LNCaP clone FGC (cell line): ENCODE measurements around the gene POGLUT3.

Experiments
- DNase-seq: peaks from one replicate; pipeline ENCODE4 v3.0.0-alpha.2; 2011; ENCODE audit warnings: low read depth
- H3K4me3 ChIP-seq: 2 replicates; pipeline ENCODE4 v1.5.1; 2011; ENCODE audit warnings: mild to moderate bottlenecking, low read depth, low read length, control low read depth
- TF ChIP-seq, protein P1 (sequence below): IDR thresholded peaks from 2 replicates; pipeline ENCODE4 v1.5.1; 2012; ENCODE audit warnings: mild to moderate bottlenecking; ENCODE audit not compliant: control insufficient read depth, insufficient read depth; ENCODE audit errors: extremely low read depth

The POGLUT3 gene, protein sequence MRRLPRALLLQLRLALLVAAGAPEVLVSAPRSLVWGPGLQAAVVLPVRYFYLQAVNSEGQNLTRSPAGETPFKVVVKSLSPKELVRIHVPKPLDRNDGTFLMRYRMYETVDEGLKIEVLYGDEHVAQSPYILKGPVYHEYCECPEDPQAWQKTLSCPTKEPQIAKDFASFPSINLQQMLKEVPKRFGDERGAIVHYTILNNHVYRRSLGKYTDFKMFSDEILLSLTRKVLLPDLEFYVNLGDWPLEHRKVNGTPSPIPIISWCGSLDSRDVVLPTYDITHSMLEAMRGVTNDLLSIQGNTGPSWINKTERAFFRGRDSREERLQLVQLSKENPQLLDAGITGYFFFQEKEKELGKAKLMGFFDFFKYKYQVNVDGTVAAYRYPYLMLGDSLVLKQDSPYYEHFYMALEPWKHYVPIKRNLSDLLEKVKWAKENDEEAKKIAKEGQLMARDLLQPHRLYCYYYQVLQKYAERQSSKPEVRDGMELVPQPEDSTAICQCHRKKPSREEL

DNA sequence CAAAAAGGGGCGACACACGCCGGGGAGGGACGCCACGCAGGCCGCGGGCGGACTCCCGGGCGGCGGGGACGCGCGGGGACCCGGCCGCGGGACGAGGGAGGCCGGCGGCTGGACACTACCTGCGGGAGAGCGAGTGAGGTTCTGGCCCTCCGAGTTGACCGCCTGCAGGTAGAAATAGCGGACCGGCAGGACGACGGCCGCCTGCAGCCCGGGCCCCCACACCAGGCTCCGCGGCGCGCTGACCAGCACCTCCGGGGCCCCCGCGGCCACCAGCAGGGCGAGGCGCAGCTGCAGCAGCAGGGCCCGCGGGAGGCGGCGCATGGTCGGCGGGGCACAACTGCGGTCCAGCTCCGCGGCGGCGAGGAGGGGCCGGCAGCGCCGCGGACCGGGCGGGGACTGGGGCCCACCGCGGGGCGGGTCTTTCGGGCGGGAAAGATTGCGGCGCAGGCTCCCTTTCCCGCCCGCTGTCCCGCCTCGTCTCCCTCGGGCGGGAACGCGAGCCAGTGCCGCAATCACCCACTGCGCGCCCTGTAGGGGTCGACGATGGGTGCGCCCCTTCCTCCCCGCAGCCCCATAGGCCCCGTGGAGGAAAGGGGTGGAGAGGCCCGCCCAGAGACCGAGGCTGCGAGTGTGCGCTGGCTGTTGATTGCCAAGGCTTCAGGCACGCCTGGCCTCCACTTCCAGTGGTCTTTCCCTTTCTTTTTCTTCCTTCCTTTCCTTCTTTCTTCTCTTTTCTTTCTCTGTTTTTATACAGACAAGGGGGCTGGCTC, at the start of gene POGLUT3:
POGLUT3 (minus strand) TSS at position 339 of the 770 bp plus-strand sequence; CDS start at position 321, 18 bp downstream.
- H3K4me3 ChIP-seq: no peak within 1 kb of the TSS
- DNase-seq: no peak
- TF ChIP-seq, protein P1, sequence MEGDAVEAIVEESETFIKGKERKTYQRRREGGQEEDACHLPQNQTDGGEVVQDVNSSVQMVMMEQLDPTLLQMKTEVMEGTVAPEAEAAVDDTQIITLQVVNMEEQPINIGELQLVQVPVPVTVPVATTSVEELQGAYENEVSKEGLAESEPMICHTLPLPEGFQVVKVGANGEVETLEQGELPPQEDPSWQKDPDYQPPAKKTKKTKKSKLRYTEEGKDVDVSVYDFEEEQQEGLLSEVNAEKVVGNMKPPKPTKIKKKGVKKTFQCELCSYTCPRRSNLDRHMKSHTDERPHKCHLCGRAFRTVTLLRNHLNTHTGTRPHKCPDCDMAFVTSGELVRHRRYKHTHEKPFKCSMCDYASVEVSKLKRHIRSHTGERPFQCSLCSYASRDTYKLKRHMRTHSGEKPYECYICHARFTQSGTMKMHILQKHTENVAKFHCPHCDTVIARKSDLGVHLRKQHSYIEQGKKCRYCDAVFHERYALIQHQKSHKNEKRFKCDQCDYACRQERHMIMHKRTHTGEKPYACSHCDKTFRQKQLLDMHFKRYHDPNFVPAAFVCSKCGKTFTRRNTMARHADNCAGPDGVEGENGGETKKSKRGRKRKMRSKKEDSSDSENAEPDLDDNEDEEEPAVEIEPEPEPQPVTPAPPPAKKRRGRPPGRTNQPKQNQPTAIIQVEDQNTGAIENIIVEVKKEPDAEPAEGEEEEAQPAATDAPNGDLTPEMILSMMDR: no peak

DNA sequence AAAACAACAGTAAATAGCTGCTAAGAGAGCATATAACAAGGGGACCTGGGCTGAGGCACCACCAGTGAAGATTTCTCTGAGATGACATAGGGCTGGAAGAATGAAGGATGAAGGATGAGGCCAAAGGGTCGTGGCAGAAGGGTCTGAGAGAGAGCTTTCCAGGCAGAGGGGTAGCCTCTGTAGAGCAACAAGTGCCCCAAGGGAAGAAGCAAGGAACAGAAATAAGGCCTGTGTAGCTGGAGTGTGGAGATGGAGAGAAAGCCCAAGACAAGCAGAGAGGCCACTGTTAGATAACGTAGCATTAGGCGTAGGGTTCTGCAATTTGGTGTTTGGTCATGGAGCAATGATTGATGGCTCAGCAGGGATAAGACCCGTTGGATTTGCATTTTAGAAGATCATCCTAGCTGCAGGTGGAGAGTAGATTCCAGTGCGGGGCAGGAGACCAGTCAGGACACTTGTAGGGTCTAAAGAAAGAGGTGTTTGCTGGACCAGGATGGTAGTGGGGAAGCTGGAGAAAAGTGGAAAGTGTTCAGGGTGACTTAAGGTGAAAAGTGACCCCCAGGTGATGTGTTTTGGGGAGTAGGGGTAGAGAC, 47.8 kb upstream of the POGLUT3 start:
- DNase-seq: no peak
- TF ChIP-seq, protein P1: no peak
- no peak overlapping the region for H3K4me3 ChIP-seq

DNA sequence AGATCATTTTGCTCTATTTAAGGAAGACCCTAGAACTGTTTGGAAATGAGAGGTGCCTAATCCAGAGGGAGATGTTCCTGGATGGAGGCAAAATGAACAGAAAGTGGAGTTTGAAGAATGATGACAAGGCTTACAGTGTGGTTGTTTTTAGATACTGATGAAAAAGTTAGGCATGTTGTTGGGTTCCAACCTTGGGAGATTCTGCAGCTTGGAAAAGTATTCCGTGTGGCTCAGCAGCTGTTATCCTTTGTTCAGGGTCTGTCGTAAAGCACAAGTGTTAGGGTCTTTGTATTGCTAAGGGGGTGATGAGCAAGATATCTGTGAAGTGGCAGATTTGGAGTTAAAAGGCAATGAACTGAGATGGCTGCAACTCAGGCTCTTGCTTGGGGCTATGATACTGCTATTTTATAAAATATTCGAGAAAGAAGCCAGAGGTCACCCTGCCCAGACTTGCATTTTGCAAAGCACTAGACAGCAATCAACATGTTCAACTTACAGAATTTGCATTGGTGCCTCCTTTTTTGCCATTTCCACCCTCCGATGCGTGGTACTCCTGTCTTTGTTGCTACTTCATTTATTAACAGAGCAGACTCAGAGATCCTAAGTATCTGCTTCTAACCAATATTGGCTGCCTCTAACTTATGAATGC, 45.3 kb upstream of the POGLUT3 start:
- no peak for DNase-seq
- no peak overlapping the region for H3K4me3 ChIP-seq
- TF ChIP-seq, protein P1: no peak

DNA sequence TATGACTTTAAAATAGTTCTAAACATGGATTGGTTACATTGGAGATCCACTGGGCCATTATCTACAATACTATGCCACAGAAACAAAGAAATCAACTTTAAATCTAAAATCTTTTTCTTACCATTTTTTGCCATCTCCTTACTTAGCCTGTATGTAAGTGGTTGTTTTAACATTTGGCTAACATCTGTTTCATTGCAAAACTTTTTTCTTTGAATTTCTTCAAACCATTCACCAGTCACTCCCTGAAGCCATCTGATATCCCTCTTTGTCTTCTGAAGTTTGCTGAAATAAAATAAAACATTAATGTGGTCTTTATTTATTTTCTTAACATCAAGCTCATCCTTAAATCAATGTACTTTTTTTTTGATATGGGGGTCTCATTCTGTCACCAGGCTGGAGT, 43.3 kb upstream of the POGLUT3 start:
- TF ChIP-seq, protein P1: no peak
- no peak for DNase-seq
- H3K4me3 ChIP-seq: no peak overlapping the region

DNA sequence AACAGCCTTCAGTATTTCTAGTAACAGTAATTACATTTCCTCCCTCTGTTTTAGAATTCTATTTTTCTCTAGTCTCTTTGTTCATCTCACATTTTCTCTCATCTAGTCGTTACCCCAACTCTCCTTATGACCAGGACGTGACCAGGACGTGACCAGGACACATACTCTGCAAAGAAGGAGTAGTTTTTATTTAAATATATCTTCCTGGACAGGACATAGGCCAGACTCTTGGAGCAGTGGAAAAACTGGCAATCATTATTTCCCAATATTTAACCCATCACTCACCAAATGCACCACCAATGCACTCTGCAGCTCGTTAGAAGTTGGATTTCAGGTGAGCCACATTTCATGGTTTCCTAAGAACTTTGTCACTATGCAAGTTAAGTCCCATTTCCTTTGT, 40.3 kb upstream of the POGLUT3 start:
- no peak for DNase-seq
- no peak overlapping the region for H3K4me3 ChIP-seq
- TF ChIP-seq, protein P1: no peak

DNA sequence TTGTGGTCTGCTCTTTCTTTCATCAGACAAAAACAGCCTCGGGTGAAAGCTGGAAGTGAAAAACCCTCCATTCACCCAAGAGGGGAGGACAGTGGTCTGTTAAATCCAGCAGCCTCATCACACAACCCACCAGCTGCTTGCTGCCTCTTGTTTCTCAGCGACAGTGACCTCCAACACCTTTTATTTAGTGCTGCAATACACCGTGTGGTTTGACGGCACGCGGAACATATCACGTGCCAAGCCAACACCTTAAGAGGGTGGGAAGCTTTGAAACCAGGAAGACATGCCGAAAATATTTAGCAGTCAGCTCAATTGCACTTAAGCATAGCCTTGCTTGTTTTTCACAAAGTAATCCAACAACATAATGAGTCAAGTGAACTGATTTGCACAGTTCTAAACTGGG, 39.8 kb upstream of the POGLUT3 start:
- no peak overlapping the region for H3K4me3 ChIP-seq
- TF ChIP-seq, protein P1: no peak
- no peak for DNase-seq
